Tibial nerve (tissue), 4 donors: ENCODE measurements around the gene GMPPB. TPM values are rescaled to one million over a fixed set of nuclear protein-coding genes. Genes with fewer than 3 reads are reported as not detected.

Experiments used
- DNase-seq, 2 donors: peaks; one replicate each; pipeline ENCODE4 v3.0.0-alpha.2; 2019; ENCODE audit warnings: low spot score in 2 of 2
- H3K27ac ChIP-seq, 4 donors: fragments of 200-600 bp; sonication (generic) in 3 of 4; one replicate each; pipeline ENCODE4 v1.5.1; 2017 to 2019; ENCODE audit warnings: mild to moderate bottlenecking in 1 of 4
- H3K27me3 ChIP-seq, 2 donors: fragments of 200-600 bp; sonication (generic) in 1 of 2; one replicate each; pipeline versions ENCODE4 v1.5.1 to v1.6.0; 2017 to 2019
- H3K36me3 ChIP-seq, 3 donors: fragments of 200-600 bp; sonication (generic); one replicate each; pipeline ENCODE4 v1.5.1; 2018 to 2019
- H3K4me1 ChIP-seq, 4 donors: fragments of 200-600 bp; sonication (generic) in 3 of 4; one replicate each; pipeline ENCODE4 v1.5.1; 2017 to 2019
- H3K4me3 ChIP-seq, 4 donors: fragments of 200-600 bp; sonication (generic) in 3 of 4; one replicate each; pipeline ENCODE4 v1.5.1; 2017 to 2019; ENCODE audit warnings: mild to moderate bottlenecking in 1 of 4, moderate library complexity in 1 of 4
- H3K9me3 ChIP-seq, 4 donors: fragments of 200-600 bp; sonication (generic) in 3 of 4; one replicate each; pipeline ENCODE4 v1.5.1; 2017 to 2019
- EP300 ChIP-seq, 2 donors: sonication (generic); formaldehyde crosslinking; IDR thresholded peaks; one replicate each; pipeline ENCODE4 v1.6.1; 2017; ENCODE audit warnings: antibody characterized with exemption in 2 of 2, mild to moderate bottlenecking in 1 of 2
- POLR2A ChIP-seq, 2 donors: fragments of 450-650 bp; IDR thresholded peaks; one replicate each; pipeline ENCODE4 v1.6.1; 2017; ENCODE audit warnings: antibody characterized with exemption in 2 of 2, mild to moderate bottlenecking in 2 of 2, moderate library complexity in 2 of 2
- WGBS, 2 donors: methylation state at CpG; one replicate each; pipeline ENCODE4 v1.1.5; 2018; 5-methylcytosine and 5-hydroxymethylcytosine counted together
- total RNA-seq, 4 donors: library from RNA; depleted of rRNA; stranded (reverse); fragments of >200 nt; gene quantifications; one replicate each; pipeline ENCODE4 v1.1.0, GENCODE V29; 2016
- TF ChIP-seq, protein P1 (sequence below), 5 experiments: fragments of 200-600 bp in 3 of 5; fragments of 450-650 bp in 2 of 5; sonication (generic) in 3 of 5; IDR thresholded peaks; one replicate each; pipeline ENCODE4 v1.5.1; 2016 to 2019; ENCODE audit warnings: antibody characterized with exemption in 5 of 5, mild to moderate bottlenecking in 3 of 5, moderate library complexity in 2 of 5

GMPPB gene
- total RNA-seq, 4 donors from 2014 or later = 17.3 to 31.4 (median 25.3) TPM

DNA sequence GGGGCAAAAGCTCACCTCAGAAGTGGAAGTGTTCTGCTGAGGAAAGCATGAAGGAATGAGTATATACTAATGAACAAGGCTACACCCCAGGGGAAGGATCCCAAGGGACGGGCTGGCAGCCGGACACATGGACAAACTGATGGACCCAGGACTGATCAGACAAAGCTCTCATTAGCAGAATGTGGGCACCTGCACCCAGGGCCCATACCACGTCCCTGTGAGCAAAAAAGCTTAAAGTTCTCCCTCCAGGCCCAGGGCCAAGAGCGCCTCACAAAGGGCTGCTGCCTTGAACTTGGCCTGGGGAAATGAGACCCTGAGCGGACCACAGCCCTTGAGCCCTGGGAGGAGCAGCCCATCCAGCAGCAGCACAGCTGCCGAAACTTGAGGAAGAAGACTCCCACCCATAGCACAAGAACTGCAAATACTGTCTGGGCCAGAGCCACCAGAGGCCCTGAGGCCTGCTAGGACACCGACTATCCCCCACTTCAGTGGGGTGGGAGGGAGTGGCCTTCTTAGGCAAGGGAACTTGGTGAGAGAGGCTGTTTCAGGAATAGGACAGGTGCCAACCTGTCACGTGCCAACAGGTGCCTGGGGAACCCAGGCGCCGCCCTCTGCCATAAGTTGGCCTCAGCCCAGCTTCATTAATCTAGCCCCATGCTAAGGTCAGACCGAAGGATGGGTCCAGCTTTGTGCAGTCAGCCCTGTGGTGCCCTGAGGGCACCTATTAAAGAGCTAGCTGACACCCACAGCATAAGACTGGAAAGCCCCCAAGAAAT lies 2.3 kb upstream of the GMPPB start:
- no peak for DNase-seq
- peaks cover 0 to 69% (median 0%) of the 10 kb centered on the region in 3 donors for H3K36me3 ChIP-seq
- H3K27me3 ChIP-seq = no peaks in the 10 kb centered on the region
- peaks cover 0 to 30% (median 15%) of the 10 kb centered on the region in 4 donors for H3K4me1 ChIP-seq
- no peak for TF ChIP-seq POLR2A (IDR thresholded peaks at IDR 0.05)
- no peak for TF ChIP-seq EP300 (IDR thresholded peaks at IDR 0.05)
- TF ChIP-seq, protein P1, sequence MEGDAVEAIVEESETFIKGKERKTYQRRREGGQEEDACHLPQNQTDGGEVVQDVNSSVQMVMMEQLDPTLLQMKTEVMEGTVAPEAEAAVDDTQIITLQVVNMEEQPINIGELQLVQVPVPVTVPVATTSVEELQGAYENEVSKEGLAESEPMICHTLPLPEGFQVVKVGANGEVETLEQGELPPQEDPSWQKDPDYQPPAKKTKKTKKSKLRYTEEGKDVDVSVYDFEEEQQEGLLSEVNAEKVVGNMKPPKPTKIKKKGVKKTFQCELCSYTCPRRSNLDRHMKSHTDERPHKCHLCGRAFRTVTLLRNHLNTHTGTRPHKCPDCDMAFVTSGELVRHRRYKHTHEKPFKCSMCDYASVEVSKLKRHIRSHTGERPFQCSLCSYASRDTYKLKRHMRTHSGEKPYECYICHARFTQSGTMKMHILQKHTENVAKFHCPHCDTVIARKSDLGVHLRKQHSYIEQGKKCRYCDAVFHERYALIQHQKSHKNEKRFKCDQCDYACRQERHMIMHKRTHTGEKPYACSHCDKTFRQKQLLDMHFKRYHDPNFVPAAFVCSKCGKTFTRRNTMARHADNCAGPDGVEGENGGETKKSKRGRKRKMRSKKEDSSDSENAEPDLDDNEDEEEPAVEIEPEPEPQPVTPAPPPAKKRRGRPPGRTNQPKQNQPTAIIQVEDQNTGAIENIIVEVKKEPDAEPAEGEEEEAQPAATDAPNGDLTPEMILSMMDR (IDR thresholded peaks at IDR 0.05) = no peak
- WGBS, 2 donors = 84 to 86% methylated on average over 7 to 11 of the region's 11 CpGs
- no peaks in the 10 kb centered on the region for H3K9me3 ChIP-seq
- no peak overlapping the region for H3K4me3 ChIP-seq
- H3K27ac ChIP-seq = peak overlapping the region in 2 of 4 donors; percentile 26 to 96

DNA sequence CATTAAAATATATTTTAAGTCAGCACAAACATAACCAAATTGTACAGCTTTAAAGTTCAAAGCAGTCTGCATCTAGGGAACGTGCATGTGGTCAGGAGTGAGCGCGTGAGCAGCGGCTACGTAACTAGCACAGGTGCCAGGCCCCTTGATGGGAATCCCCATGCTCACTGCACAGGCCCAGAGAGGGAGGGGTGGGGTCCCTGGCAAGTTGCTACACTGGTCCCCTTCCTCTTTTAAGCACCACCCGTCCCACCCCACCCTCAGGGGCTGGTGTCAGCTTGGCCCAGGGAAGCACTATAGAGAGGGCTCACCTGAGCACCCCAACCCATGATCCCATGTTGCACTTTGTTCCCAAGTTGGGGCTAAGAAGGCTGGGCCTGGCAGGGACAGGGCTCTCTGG lies 835 bp upstream of the GMPPB start:
- Histone ChIP-seq H3K4me1 (peaks cover 0 to 41% (median 17%) of the 10 kb centered on the region in 4 donors), H3K27ac (peak overlapping the region; percentile 77 to 96 (median 92)), H3K9me3 (no peaks in the 10 kb centered on the region), H3K4me3 (peak overlapping the region; percentile 60 to 98 (median 84)), H3K27me3 (no peaks in the 10 kb centered on the region), H3K36me3 (peaks cover 0 to 62% (median 0%) of the 10 kb centered on the region in 3 donors)
- DNase-seq = no peak
- 28 to 34% methylated on average over 6 of the region's 6 CpGs for WGBS, 2 donors
- TF ChIP-seq EP300 (IDR thresholded peaks at IDR 0.05) = no peak
- no peak for TF ChIP-seq POLR2A (IDR thresholded peaks at IDR 0.05)
- TF ChIP-seq, protein P1 (IDR thresholded peaks at IDR 0.05) = no peak

GRCh38 chr3:49723296-49723627 lies 489 bp downstream of the GMPPB start:
- DNase-seq = peak in 1 of 2 donors; percentile 23
- peaks cover 0 to 51% (median 0%) of the 10 kb centered on the region in 3 donors for H3K36me3 ChIP-seq
- peak overlapping the region; percentile 77 to 96 (median 92) for H3K27ac ChIP-seq
- no peaks in the 10 kb centered on the region for H3K27me3 ChIP-seq
- H3K4me1 ChIP-seq = peaks cover 0 to 54% (median 24%) of the 10 kb centered on the region in 4 donors
- WGBS, 2 donors = 0 to 4% methylated on average over 9 to 11 of the region's 20 CpGs
- H3K9me3 ChIP-seq = no peaks in the 10 kb centered on the region
- peak overlapping the region; percentile 74 to 98 (median 94) for H3K4me3 ChIP-seq
- TF ChIP-seq POLR2A (IDR thresholded peaks at IDR 0.05) = no peak
- TF ChIP-seq EP300 (IDR thresholded peaks at IDR 0.05) = no peak
- TF ChIP-seq, protein P1 (IDR thresholded peaks at IDR 0.05) = no peak

DNA sequence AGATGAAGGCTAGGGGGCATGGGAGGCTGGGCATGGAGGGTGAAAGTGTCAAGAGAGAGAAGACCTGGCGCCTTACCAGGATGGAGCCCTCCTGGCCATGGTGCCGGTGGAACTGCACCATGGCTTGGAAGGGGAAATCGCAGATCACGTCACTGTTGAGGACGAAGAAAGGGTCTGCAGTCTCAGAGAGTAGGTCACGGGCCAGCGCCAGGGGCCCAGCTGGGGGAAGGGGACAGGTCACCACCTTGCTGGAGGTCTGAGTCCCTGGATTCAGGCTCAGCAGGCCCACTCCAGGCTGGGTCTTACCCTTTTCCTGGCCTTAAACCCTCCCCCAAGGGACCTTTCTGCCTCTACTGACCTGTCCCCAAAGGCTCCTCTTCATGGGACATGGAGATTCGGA lies 855 bp downstream of the GMPPB start:
- Histone ChIP-seq H3K4me1 (peaks cover 0 to 55% (median 24%) of the 10 kb centered on the region in 4 donors), H3K27me3 (no peaks in the 10 kb centered on the region), H3K4me3 (peak overlapping the region; percentile 74 to 98 (median 94)), H3K36me3 (peaks cover 0 to 49% (median 0%) of the 10 kb centered on the region in 3 donors), H3K27ac (peak overlapping the region; percentile 77 to 96 (median 92)), H3K9me3 (no peaks in the 10 kb centered on the region)
- 45 to 52% methylated on average over 8 of the region's 8 CpGs for WGBS, 2 donors
- TF ChIP-seq POLR2A (IDR thresholded peaks at IDR 0.05) = no peak
- no peak for TF ChIP-seq EP300 (IDR thresholded peaks at IDR 0.05)
- TF ChIP-seq, protein P1 (IDR thresholded peaks at IDR 0.05) = no peak
- DNase-seq = peak in 1 of 2 donors; percentile 10
